GM12878 (cell line): ENCODE measurements around the gene ESR1. TPM values are rescaled to one million over a fixed set of nuclear protein-coding genes. Genes with fewer than 3 reads are reported as not detected.

Experiments used
- ATAC-seq: fragments of 200-7000 bp; cut with Tn5 transposase; 3 replicates; pipeline ENCODE4 v1.9.1; 2020; ENCODE audit warnings: mild to moderate bottlenecking, moderate library complexity
- BruUV-seq: library from RNA; stranded (reverse); fragments of 400-500 nt; replicated peaks from 2 replicates; lab custom pipeline; 2021; lab: Mats Ljungman, UMichigan
- CTCF ChIA-PET: fragments of 300-600 bp; sonication (Branson Sonifier 250); formaldehyde crosslinking; extraction: SDS; loops from one replicate; lab custom pipeline; 2021; ENCODE audit warnings: inconsistent platforms; lab: Yijun Ruan, JAX
- POLR2A ChIA-PET: fragments of 350-600 bp; formaldehyde crosslinking; extraction: SDS; loops from one replicate; lab custom pipeline; 2021; ENCODE audit warnings: inconsistent platforms; lab: Charles Lee
- RAD21 ChIA-PET: fragments of 300-600 bp; sonication (Branson Sonifier 250); formaldehyde crosslinking; loops from one replicate; lab custom pipeline; 2023; ENCODE audit warnings: antibody characterized with exemption; ENCODE audit not compliant: unreplicated experiment; lab: Charles Lee
- SMC1A ChIA-PET: fragments of 300-600 bp; sonication (Branson Sonifier 250); formaldehyde crosslinking; loops from one replicate; lab custom pipeline; 2023; ENCODE audit not compliant: unreplicated experiment, uncharacterized antibody; lab: Charles Lee
- DNase-seq: peaks from one replicate; pipeline ENCODE4 v3.0.0-alpha.2; 2011; ENCODE audit warnings: low read depth, low spot score
- FAIRE-seq: peaks from 3 replicates; lab custom pipeline; 2011; peaks lifted over from hg19 to GRCh38; lab: Jason Lieb, UNC
- H2AFZ ChIP-seq: 2 replicates; pipeline ENCODE4 v1.6.0; 2011; ENCODE audit warnings: low read depth, low read length, control low read depth; ENCODE audit not compliant: control insufficient read depth
- H3K27ac ChIP-seq: 2 replicates; pipeline ENCODE4 v1.5.1; 2011; ENCODE audit warnings: control low read depth; ENCODE audit not compliant: control insufficient read depth, insufficient read depth
- H3K27me3 ChIP-seq, 2 experiments: replicated peaks in 1 of 2; 2 replicates each; pipeline versions ENCODE4 v1.6.0 to v1.6.1; 2011; ENCODE audit warnings: low read length in 1 of 2; ENCODE audit not compliant: control insufficient read depth in 2 of 2, insufficient read depth in 2 of 2
- H3K36me3 ChIP-seq, 2 experiments: 2 replicates each; pipeline ENCODE4 v1.5.1; 2011; ENCODE audit warnings: low read length in 1 of 2; ENCODE audit not compliant: control insufficient read depth in 2 of 2, insufficient read depth in 2 of 2
- H3K4me1 ChIP-seq: 2 replicates; pipeline ENCODE4 v1.6.1; 2011; ENCODE audit warnings: mild to moderate bottlenecking, low read length, moderate library complexity, mixed read lengths; ENCODE audit not compliant: control insufficient read depth, insufficient read depth
- H3K4me2 ChIP-seq: 2 replicates; pipeline ENCODE4 v1.6.0; 2011; ENCODE audit warnings: control low read depth; ENCODE audit not compliant: control insufficient read depth, insufficient read depth
- H3K4me3 ChIP-seq: fragments of 200-600 bp; sonication (generic); 2 replicates; pipeline ENCODE4 v1.5.1; 2016
- H3K79me2 ChIP-seq: 2 replicates; pipeline ENCODE4 v1.6.0; 2011; ENCODE audit warnings: low read length; ENCODE audit not compliant: control insufficient read depth, insufficient read depth
- H3K9ac ChIP-seq: 2 replicates; pipeline ENCODE4 v1.8.0; 2011; ENCODE audit warnings: low read length, control low read depth, mixed read lengths; ENCODE audit not compliant: control insufficient read depth, insufficient read depth
- H3K9me3 ChIP-seq: replicated peaks from 3 replicates; pipeline ENCODE4 v1.5.1; 2011; ENCODE audit warnings: mild to moderate bottlenecking, low read length; ENCODE audit not compliant: control insufficient read depth, insufficient read depth
- H4K20me1 ChIP-seq: 2 replicates; pipeline ENCODE4 v1.6.0; 2011; ENCODE audit not compliant: control insufficient read depth, insufficient read depth
- BHLHE40 ChIP-seq, 2 experiments: fragments of 450-650 bp in 1 of 2; IDR thresholded peaks; 2 replicates each; pipeline ENCODE4 v1.6.1; 2011 to 2017; ENCODE audit warnings: low read depth in 2 of 2, borderline replicate concordance in 1 of 2, improper control_type of control experiment in 1 of 2, low read length in 1 of 2, mild to moderate bottlenecking in 1 of 2
- CBFB ChIP-seq: IDR thresholded peaks from 2 replicates; pipeline ENCODE4 v1.6.1; 2016; ENCODE audit warnings: antibody characterized with exemption, low read depth
- HCFC1 ChIP-seq: fragments of 150-350 bp; IDR thresholded peaks from 2 replicates; pipeline ENCODE4 v1.6.1; 2014; ENCODE audit warnings: low read length
- HDAC6 ChIP-seq: fragments of 200-600 bp; sonication (generic); IDR thresholded peaks from one replicate; pipeline ENCODE4 v1.8.0; 2017; ENCODE audit warnings: antibody characterized with exemption; ENCODE audit not compliant: unreplicated experiment
- JUND ChIP-seq: IDR thresholded peaks from 2 replicates; pipeline ENCODE4 v1.6.1; 2012; ENCODE audit warnings: low read depth, mild to moderate bottlenecking, low read length, improper control_type of control experiment, moderate library complexity
- MAX ChIP-seq: IDR thresholded peaks from 2 replicates; pipeline ENCODE4 v1.6.1; 2012; ENCODE audit warnings: low read depth, low read length, improper control_type of control experiment
- PAX5 ChIP-seq: IDR thresholded peaks from 2 replicates; pipeline ENCODE4 v1.6.1; 2011; ENCODE audit warnings: low read depth, low read length, borderline replicate concordance
- POU2F2 ChIP-seq: IDR thresholded peaks from 3 replicates; pipeline ENCODE4 v1.6.1; 2011; ENCODE audit warnings: low read depth, mild to moderate bottlenecking, low read length, borderline replicate concordance
- RFX5 ChIP-seq: IDR thresholded peaks from 2 replicates; pipeline ENCODE4 v1.6.1; 2011; ENCODE audit warnings: low read depth, low read length, improper control_type of control experiment
- SREBF2 ChIP-seq: IDR thresholded peaks from 2 replicates; pipeline ENCODE4 v1.6.1; 2012; ENCODE audit warnings: mild to moderate bottlenecking, low read length
- SRF ChIP-seq, 2 experiments: IDR thresholded peaks; 2 replicates each; pipeline ENCODE4 v1.6.1; 2011; ENCODE audit warnings: low read depth in 2 of 2, low read length in 2 of 2, mild to moderate bottlenecking in 1 of 2, moderate library complexity in 1 of 2
- TAF1 ChIP-seq: IDR thresholded peaks from 2 replicates; pipeline ENCODE4 v1.6.1; 2011; ENCODE audit warnings: mild to moderate bottlenecking, low read depth, low read length, borderline replicate concordance
- YBX1 ChIP-seq: fragments of 450-650 bp; IDR thresholded peaks from 2 replicates; pipeline ENCODE4 v1.6.1; 2016; ENCODE audit warnings: antibody characterized with exemption
- WGBS: methylation state at CpG from one replicate; pipeline ENCODE4 v1.1.6; 2016; ENCODE audit warnings: low lambda C conversion rate; ENCODE audit not compliant: insufficient replicate concordance, insufficient coverage; ENCODE audit errors: missing lambda C conversion rate; 5-methylcytosine and 5-hydroxymethylcytosine counted together
- in situ Hi-C: fragments of 300-500 bp; cut with MboI; formaldehyde crosslinking; loops from 9 replicates; pipeline ENCODE4 v1.14.3; 2018; ENCODE audit warnings: mixed read lengths
- intact Hi-C: fragments of 100-400 bp; cut with micrococcal nuclease; formaldehyde crosslinking; loops from one replicate; pipeline ENCODE4 v1.14.2; 2022; ENCODE audit not compliant: unreplicated experiment
- polyA plus RNA-seq, 11 experiments: library from polyadenylated mRNA; depleted of rRNA in 4 of 11; unstranded in 6 of 11; stranded (reverse) in 5 of 11; fragments of >200 nt; fragmentation: Nextera tagmentation in 4 of 11; fragmentation: Illumina TruSeq in 1 of 11; extraction: Ambion mirVana in 4 of 11; extraction: Trizol in 1 of 11; gene quantifications; 1 replicate in 1 of 11; 2 replicates in 10 of 11; pipeline versions ENCODE4 v1.2.1 to v1.2.3, GENCODE V29; 2011 to 2016; ENCODE audit warnings: inconsistent platforms in 2 of 11, missing spikeins in 2 of 11, low read depth in 1 of 11
- total RNA-seq, 4 experiments: library from RNA; depleted of rRNA in 3 of 4; stranded (reverse); fragments of >200 nt in 3 of 4; fragmentation: Illumina TruSeq in 1 of 4; extraction: Trizol in 1 of 4; gene quantifications; 2 replicates each; pipeline versions ENCODE4 v1.2.1 to v1.2.3, GENCODE V29; 2013 to 2021
- TF ChIP-seq, protein P1 (sequence below): fragments of 450-650 bp; IDR thresholded peaks from 2 replicates; pipeline ENCODE4 v1.6.1; 2017; ENCODE audit warnings: mild to moderate bottlenecking, moderate library complexity
- TF ChIP-seq, protein P2 (sequence below): IDR thresholded peaks from 2 replicates; pipeline ENCODE4 v1.6.1; 2011; ENCODE audit warnings: borderline replicate concordance, low read depth, mild to moderate bottlenecking, moderate library complexity, mixed read lengths, low read length; ENCODE audit not compliant: insufficient read depth; ENCODE audit errors: extremely low read length

The ESR1 gene
- total and polyA plus RNA-seq, 10 of the 15 experiments (the other 5 are each of a cell fraction or from before 2014, with no cell fraction given) = 0.03 to 0.51 (median 0.21) TPM; not detected in 4

DNA sequence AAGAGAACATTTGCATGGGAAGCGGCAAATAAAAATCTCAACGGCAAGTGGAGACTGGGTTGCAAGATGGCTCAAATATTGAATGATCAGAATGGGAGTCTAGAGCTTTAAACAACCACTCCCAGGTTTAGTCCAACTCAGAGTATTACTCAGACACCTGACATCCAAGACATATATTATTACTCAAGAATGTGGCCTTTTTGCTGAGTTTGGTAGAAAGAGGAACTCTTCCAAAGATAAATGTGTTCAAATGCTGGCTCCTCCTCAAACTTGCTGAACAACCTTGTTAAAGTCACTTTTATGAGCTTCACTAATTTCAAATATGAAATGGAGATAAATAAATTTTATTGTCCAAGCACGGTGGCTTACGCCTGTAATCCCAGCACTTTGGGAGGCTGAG lies 77.8 kb downstream of the ESR1 start:
- ATAC-seq (no peak), FAIRE-seq (no peak), DNase-seq (no peak)
- TF ChIP-seq BHLHE40 (IDR thresholded peaks at IDR 0.05; ENCODE audit: borderline replicate concordance in 1 of 2, low read depth in 2 of 2, low read length in 1 of 2) (no peak), PAX5 (no peak), SREBF2 (no peak), POU2F2 (no peak), CBFB (no peak), SRF (IDR thresholded peaks at IDR 0.05; ENCODE audit: low read depth in 2 of 2, low read length in 2 of 2) (no peak), JUND (no peak), MAX (no peak), RFX5 (no peak), YBX1 (no peak), HDAC6 (no peak), TAF1 (no peak), HCFC1 (no peak)
- TF ChIP-seq, protein P1, sequence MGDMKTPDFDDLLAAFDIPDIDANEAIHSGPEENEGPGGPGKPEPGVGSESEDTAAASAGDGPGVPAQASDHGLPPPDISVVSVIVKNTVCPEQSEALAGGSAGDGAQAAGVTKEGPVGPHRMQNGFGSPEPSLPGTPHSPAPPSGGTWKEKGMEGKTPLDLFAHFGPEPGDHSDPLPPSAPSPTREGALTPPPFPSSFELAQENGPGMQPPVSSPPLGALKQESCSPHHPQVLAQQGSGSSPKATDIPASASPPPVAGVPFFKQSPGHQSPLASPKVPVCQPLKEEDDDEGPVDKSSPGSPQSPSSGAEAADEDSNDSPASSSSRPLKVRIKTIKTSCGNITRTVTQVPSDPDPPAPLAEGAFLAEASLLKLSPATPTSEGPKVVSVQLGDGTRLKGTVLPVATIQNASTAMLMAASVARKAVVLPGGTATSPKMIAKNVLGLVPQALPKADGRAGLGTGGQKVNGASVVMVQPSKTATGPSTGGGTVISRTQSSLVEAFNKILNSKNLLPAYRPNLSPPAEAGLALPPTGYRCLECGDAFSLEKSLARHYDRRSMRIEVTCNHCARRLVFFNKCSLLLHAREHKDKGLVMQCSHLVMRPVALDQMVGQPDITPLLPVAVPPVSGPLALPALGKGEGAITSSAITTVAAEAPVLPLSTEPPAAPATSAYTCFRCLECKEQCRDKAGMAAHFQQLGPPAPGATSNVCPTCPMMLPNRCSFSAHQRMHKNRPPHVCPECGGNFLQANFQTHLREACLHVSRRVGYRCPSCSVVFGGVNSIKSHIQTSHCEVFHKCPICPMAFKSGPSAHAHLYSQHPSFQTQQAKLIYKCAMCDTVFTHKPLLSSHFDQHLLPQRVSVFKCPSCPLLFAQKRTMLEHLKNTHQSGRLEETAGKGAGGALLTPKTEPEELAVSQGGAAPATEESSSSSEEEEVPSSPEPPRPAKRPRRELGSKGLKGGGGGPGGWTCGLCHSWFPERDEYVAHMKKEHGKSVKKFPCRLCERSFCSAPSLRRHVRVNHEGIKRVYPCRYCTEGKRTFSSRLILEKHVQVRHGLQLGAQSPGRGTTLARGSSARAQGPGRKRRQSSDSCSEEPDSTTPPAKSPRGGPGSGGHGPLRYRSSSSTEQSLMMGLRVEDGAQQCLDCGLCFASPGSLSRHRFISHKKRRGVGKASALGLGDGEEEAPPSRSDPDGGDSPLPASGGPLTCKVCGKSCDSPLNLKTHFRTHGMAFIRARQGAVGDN = no peak
- TF ChIP-seq, protein P2, sequence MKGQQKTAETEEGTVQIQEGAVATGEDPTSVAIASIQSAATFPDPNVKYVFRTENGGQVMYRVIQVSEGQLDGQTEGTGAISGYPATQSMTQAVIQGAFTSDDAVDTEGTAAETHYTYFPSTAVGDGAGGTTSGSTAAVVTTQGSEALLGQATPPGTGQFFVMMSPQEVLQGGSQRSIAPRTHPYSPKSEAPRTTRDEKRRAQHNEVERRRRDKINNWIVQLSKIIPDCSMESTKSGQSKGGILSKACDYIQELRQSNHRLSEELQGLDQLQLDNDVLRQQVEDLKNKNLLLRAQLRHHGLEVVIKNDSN = no peak
- Histone ChIP-seq H3K27me3 (no peaks in the 10 kb centered on the region; a peak in 1 of 4 replicates), H2AFZ (no peak overlapping the region), H3K4me1 (no peaks in the 10 kb centered on the region), H3K4me2 (no peak overlapping the region), H3K27ac (no peak overlapping the region), H3K9ac (no peak overlapping the region), H4K20me1 (no peaks in the 10 kb centered on the region), H3K4me3 (no peak overlapping the region), H3K36me3 (no peaks in the 10 kb centered on the region), H3K9me3 (no peaks in the 10 kb centered on the region), H3K79me2 (no peaks in the 10 kb centered on the region)
- intact Hi-C loops (no loop called here), in situ Hi-C loops (no loop called here)
- no TSS peak for BruUV-seq
- POLR2A ChIA-PET = no interaction called here
- CTCF ChIA-PET = interaction anchor here (1.1 kb wide), 1 partner anchor 240 kb away, joined by 5 read pairs; no protein-coding TSS in a partner anchor
- SMC1A ChIA-PET = interaction anchor here (1.3 kb wide), 1 partner anchor 180 kb away, joined by 3 read pairs; no protein-coding TSS in a partner anchor
- RAD21 ChIA-PET = interaction anchor here (1.9 kb wide), 1 partner anchor 209 kb away, joined by 5 read pairs; no protein-coding TSS in a partner anchor
- 68% methylated on average over 4 of the region's 4 CpGs for WGBS
